GM13977 (cell line): ENCODE measurements around the gene SWT1.

Experiments used
- DNase-seq: peaks from one replicate; pipeline ENCODE4 v3.0.0; 2012; ENCODE audit warnings: low spot score
- CTCF ChIP-seq: IDR thresholded peaks from 2 replicates; pipeline ENCODE4 v1.5.1; 2012; ENCODE audit warnings: mild to moderate bottlenecking, control low read depth; ENCODE audit not compliant: insufficient read depth; ENCODE audit errors: extremely low read depth, missing control alignments
- in situ Hi-C: fragments of 300-500 bp; cut with MboI; formaldehyde crosslinking; loops from one replicate; pipeline ENCODE4 v1.12.0; 2022; ENCODE audit warnings: low sequenced_read_pairs, low pct_unique_long_range_greater_than_20kb, mixed read lengths, inconsistent platforms; ENCODE audit not compliant: unreplicated experiment

SWT1 gene

DNA sequence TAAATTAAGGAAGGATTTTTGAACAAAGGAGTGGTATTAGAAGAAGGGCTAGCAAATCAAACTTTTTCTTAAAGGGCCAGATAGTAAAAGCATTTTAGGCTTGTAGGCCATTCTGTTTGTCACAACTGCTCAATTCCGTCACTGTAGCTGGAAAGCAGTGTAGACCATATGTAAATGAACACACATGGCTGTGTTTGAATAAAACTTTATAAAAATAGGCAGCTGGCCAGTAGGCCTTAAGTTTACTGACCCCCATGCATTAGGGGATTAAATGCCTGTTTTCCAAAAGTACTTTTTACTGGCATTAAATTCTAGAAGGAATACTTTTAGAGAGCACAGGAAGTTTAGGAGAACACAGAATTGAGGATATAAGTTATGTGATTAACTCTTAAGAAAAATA is 151.2 kb downstream of the SWT1 start:
- no peak for DNase-seq
- in situ Hi-C loops: no loop called here
- no peak for TF ChIP-seq CTCF

DNA sequence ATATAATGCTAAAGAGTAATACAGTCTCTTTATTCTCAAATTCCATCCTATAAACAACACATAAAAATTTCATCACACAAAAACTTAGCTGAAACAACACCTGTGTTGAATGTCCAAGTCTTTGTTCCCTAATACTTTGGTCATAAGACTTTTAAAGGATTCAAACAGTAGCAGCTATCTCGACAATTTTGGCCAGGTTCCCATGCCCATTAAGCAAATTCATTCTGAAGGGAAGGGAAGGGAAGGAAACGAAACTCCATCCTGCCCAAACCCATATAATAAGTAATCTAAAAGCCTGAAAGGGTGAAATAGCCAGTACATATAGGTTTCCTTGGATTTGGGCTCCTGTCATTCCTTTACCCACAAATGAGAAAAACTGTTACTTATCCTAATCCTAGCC is 152.6 kb downstream of the SWT1 start:
- in situ Hi-C loops: no loop called here
- DNase-seq: no peak

GRCh38 chr1:185311589-185312225 is 154.7 kb downstream of the SWT1 start:
- in situ Hi-C loops: no loop called here
- TF ChIP-seq CTCF: no peak
- DNase-seq: no peak

More for the DNA sequence above, 152.6 kb downstream of the SWT1 start:
- TF ChIP-seq CTCF: no peak

DNA sequence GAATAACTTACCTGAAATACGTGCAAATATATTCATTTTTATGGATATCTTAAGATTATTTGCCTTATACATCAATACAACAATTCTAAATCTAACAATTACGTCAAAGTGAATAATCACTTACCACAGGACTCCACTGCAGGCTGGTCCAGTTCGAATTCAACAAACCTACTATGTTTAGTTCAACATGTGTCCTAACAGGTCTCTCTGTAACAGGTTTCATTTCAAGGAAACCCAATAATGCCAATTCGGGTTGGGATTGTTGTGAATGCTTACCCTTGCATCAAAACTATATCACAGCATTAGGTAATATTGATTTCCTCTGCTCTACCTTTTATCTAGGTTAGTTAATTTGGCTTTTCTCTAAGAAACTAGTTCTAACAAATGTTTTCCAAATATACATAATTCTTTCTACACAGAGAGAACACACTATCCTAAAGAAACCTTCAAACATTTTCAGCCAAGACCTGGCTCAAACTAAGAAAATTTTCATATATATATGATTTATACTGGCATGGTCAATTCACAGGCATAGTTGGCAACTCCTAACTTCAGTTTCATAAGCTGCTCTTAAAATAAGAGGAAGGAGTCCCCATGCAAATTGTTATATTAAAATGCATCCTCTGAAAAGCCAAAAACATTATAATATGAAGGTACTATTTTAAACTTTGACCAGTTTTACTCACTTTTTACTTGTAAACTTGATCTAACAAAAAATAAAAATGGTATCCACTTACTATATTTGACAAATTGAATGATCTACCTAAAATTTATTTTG is 155.6 kb downstream of the SWT1 start:
- in situ Hi-C loops: no loop called here
- no peak for TF ChIP-seq CTCF
- no peak for DNase-seq

- DNase-seq: no peak
- in situ Hi-C loops: no loop called here
- no peak for TF ChIP-seq CTCF
These were observed 157.4 kb downstream of the SWT1 start for GRCh38 chr1:185314411-185314810.

- no peak for TF ChIP-seq CTCF
- in situ Hi-C loops: no loop called here
- no peak for DNase-seq
These were observed 158.6 kb downstream of the SWT1 start for GRCh38 chr1:185315445-185316071.
